OCI-LY7 (cell line): ENCODE data around the gene SSNA1.

Experiments used
- CTCF ChIP-seq: fragments of 200-600 bp; sonication (generic); conservative IDR thresholded peaks from 2 replicates; pipeline ENCODE4 v1.5.1; 2014; ENCODE audit warnings: mild to moderate bottlenecking, antibody characterized with exemption, low read length, moderate library complexity, mixed read lengths
- EZH2phosphoT487 ChIP-seq: fragments of 200-600 bp; sonication (generic); IDR thresholded peaks from 2 replicates; pipeline ENCODE4 v1.6.1; 2018; ENCODE audit warnings: low read depth, borderline replicate concordance, mild to moderate bottlenecking, mixed run types, antibody characterized with exemption, low read length, moderate library complexity, mixed read lengths

GRCh38 chr9:137138722-137139467, 49.6 kb upstream of the SSNA1 start, which contains the start of gene GRIN1:
- TF ChIP-seq CTCF, result no peak
- no peak for TF ChIP-seq EZH2phosphoT487
